NCI-H82 treated with DMSO at 0.1 percent for 48 hours (cell line): ENCODE measurements around the gene IL36B.
A peak's percentile ranks its signal among the peaks of the same experiment; 100 is the strongest.
"Not testable (repeated sequence)": the region's sequence is repeated elsewhere in the genome, so short reads cannot be mapped to it uniquely, and the experiment has no call there.

Experiments
- DNase-seq: peaks from one replicate; lab custom pipeline; 2025; ENCODE audit not compliant: unreplicated experiment; lab: John Stamatoyannopoulos, UW

The IL36B gene

DNA sequence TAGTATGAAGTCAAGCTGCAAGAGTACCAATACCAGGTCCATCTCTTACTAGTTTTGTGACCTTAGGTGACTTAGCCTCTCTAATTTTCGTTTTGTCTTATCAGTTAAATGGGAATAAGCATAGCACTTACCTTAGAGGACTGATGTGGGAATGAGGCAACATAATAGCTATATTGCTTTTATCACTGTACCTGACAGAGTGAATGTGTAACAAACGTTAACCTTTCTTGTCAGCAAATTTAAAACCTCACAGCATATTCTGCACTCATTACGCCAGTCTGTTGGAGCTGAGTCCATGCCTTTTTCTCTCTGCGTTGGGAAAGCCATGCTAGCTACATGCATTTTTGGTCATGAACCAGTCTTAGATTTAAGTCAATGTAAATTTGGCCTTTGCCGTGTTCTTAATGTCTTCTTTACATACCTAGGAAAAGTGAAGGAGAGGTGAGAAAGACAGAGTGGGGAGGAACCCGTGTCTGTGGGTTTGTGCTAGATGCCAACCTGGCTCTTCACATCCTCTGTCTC is at the start of gene IL36B:
Gene IL36B (minus strand): TSS at position 472 of the 522 bp plus-strand sequence.
- DNase-seq: no peak

DNA sequence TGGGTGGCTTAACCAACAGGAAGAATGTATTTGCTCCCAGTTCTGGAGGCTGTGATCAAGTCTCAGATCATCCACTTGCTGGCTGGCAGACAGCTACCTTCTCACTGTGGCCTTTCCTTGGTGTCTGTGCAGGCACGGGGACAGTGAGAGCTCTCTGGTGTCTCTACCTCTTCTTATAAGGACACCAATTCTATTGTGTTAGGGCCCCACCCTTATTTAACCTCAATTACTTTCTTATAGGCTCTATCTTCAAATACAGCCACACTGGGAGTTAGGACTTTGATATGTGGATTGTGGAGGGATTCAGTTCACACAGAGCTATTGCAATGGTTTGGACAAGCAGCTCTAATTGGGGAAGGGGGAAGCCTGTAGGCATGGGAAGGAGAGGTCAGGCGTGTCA is 49.5 kb upstream of the IL36B start:
- DNase-seq: no peak

DNA sequence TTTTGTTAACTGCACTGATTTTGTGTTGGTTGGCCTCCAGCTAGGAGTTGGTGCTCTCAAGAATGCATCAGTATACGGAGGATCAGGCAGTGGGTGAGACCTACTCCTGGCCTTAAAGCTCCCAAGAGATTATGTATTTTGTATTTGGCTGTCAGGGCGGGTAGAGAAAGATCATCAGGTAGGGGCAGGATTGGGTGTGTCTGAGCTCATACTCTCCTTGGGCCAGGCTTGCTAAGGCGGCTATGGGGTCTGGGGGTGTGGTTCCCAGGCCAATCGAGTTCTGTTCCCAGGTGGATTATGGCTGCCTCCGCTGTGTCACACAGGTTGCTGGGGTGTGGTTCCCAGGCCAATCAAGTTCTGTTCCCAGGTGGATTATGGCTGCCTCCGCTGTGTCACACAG is 45.9 kb upstream of the IL36B start:
- DNase-seq: no peak

DNA sequence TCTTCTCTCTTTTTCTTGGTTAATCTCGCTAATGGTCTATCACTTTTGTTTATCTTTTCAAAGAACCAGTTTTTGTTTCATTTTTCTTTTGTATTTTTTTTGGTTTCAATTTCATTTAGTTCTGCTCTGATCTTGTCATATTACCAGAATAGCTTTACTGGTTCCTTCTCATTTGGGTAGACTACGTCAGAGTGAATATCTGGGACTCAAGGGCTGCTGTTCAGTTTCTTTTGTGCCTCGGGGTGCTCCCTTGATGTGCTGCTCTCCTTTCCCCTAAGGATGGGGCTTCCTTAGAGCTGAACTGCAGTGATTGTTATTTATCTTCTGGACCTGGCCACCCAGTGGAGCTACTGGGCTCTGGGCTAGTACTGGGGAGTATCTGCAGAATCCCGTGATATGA is 45.4 kb upstream of the IL36B start:
- no peak for DNase-seq

DNA sequence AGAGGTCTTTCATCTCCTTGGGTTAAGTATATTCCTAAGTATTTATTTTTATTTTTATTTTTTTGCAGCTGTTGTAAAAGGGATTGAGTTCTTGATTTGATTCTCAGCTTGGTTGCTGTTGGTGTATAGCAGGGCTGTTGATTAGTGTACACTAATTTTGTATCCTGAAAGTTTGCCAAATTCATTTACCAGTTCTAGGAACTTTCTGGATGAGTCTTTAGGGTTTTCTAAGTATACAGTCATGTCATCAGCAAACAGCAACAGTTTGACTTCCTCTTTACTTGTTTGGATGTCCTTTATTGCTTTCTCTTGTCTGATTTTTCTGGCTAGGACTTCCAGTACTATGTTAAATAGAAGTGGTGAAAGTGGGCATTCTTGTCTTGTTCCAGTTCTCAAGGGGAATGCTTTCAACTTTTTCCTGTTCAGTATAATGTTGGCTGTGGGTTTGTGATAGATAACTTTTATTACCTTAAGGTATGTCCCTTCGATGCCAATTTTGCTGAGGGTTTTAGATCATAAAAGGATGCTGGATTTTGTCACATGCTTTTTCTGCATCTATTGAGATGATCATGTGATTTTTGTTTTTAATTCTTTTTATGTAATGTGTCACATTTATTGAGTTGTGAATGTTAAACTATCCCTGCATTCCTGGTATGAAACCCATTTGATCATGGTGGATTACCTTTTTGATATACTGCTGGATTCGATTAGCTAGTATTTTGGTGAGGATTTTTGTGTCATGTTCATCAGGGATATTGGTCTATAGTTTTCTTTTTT is 44.4 kb upstream of the IL36B start:
- not testable (repeated sequence) for DNase-seq

DNA sequence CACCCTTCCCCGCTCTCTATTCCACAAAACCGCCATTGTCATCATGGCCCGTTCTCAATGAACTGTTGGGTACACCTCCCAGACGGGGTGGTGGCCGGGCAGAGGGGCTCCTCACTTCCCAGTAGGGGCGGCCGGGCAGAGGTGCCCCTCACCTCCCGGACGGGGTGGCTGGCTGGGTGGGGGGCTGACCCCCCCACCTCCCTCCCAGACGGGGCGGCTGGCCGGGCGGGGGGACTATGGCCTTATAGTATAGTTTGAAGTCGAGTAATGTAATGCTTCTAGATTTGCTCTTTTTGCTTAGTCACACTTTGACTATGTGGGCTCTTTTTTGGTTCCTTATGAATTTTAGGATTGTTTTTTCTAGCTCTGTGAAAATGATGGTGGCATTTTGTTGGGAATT is 43.6 kb upstream of the IL36B start:
- not testable (repeated sequence) for DNase-seq

DNA sequence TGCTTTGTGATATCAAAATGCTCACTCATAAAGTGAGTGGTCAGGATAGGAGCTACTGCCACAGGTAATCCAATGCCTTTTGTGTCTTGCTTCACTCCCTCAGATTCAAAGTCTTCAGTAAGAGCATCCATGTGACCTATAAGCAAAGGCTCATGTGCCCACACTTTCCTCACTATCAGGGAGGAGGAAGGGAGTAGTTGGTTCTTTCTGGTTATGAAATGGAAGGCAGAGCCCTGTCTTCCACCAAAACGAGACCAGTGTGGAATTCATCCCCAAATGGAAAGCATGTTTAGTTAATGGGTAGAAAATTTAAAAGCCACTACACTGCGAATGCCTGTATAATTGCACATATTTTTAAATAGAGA is 40.9 kb upstream of the IL36B start:
- DNase-seq: no peak

DNA sequence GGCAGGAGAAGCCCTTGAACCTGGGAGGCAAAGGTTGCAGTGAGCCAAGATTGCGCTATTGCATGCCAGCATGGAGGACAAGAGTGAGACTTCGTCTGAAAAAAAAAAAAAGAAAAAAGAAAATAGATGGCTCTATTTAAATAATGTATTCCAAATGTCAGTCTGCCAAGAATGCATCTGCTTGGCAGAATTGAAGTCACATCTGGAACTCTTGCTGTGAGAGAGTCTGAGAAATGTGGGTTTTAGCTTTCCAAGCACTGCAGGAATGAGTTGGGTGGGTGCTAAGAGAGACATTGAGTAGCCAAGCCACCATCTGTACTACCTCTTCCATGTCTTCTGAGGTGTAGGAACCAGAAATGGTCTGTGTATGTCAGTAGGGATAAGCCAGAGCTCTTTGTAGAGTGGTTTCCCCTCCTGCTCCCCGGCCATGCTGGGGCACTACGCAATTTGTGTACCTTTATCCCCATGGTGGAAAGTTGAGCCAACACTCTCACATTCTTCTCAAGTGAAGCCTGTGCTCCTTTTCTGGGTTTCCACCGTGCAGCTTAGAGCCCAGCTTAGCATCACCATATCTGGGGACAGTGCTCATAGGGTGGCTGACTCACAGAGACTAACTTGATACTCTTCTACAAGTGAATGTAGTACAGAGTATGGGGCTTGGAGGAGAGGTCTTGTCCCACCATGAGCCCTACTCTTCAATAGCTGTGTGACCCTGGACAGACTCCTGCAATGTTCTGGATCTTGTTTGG is 40.4 kb upstream of the IL36B start:
- DNase-seq: no peak

DNA sequence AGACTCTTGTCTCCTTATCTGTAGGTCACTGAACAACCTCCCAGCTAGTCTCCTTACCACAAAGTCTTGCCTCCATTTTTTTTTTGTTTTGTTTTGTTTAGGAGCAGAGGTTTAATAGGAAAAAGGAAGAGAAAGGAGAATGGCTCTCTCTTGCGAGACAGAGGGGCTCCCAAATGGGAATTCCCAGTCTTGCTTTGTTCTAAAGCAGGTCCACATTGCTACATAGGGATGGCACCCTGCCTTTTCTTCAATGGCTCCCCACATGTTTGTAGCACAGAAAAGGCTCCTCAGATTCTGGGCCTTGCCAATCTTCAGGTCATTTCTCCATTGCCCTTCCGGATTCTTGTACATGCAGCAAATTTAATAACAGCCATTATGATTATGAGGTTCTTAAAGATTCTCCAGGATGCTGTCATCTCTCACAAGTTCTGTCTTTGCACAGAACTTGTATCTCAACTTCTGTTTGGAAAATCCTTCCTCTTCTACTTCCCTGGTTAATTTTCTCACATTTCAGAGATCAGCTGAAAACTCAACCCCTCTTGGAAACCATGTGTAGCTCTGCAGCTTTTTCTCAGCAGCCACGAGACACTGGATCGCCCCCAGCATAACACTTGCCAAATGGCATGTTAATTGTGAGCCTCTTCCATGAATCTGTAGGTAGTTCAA is 38.7 kb upstream of the IL36B start:
- DNase-seq: no peak

DNA sequence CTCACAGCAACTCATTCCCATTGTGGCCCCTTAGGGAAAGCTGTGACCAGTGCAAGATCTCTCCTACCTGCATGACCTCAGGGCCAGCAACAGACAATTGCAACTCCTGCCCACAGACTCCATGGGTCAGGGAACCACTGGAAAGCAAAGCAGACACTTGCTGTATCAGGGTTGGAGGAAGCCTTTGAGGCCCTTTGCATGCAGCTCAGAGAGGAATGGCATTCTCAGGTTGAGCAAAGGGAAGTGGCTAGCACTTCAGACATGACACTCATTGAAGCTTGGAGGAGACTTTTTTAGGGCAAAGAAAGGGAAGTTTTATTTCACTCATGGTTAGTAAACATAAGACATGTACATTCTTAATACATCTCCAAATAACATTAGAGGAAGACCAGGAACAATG is 37.2 kb upstream of the IL36B start:
- DNase-seq: no peak

DNA sequence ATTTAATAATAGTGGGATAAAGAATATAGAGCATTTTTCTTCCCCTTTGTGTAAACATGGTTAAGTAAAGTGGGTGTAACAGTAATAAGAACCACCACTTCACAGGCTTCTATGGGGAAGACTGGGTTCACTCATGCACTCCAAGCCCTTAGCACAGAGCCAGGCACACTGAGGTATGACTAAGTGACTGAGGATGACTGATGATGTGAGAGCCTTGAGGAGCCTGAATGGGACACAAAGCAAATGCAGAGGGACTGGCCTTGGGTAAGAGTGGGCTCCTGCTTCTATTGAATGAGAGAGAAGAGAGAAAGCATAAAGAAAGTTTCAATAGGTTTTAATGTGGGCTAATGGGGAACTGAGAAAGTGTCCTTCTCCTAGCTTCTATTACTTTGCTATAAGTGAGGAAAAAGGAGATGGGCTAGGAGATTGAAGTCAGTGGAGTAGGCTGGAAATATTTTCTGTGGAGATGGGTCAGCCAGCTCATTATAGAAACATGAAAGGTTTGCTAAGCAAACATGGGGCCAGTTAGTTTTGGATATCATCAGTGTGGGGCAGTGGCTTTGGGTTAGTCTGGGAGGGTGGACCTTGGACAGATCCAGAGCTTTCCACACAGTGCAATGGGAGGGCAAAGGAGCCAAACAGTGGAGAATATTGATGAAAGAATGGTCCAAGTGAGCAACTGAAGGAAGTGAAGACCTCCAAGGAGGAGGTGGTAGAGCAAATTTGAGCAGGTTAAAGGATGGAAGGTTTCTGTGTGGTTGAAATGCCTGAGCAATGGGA is 35.7 kb upstream of the IL36B start:
- no peak for DNase-seq

DNA sequence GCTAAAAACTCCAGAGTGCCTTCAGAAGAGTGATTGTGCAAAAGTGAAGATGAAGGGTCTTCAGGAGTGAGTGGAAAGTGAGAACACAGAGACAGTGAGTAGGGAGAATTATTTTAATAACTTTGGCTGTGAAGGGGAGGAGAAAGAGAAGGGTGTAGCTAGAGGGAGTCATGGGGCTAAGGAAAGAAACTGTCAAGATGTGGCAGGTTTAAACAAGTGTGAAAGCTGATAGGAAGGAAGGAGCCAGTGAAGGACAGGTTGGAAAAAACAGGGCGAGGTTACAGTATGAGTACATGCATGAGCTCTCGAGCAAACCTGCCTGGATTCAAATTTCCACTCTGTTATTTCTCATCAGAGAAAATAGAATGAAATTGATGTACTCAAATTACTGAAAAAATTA is 32.9 kb upstream of the IL36B start:
- no peak for DNase-seq

DNA sequence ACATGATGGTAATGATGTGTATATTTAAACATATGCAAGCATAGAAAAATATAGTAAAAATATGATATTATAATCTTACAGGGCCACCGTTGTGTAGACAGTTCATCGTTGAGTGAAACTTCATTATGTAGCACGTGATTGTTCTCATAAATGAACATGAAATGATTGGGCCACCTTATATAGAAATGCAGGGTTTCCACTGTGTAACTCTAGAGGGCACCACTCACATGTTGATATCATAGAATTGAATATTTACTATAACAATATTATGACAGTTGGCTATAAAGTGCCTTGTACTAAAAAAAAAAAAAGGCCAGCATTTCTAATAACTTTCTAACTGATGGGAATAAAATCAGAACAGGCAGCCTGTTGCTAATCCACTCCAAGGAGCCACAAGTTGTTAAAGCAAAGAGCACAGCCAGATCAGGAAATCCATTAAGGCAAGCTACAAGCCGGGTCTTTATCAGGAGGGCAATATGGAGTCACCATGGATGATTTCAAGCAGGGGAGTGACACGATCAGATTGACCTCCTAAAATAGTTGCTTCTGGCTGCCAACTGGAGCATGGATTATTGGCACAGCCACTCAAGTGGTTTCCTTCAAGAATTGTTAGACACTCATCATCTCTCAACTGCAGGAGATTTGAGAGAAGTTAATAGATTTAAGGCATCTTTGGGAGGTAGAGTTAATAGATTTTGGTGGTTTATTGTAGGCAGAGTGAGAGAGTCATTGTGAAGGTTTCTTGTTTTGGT is 31.8 kb upstream of the IL36B start:
- no peak for DNase-seq

DNA sequence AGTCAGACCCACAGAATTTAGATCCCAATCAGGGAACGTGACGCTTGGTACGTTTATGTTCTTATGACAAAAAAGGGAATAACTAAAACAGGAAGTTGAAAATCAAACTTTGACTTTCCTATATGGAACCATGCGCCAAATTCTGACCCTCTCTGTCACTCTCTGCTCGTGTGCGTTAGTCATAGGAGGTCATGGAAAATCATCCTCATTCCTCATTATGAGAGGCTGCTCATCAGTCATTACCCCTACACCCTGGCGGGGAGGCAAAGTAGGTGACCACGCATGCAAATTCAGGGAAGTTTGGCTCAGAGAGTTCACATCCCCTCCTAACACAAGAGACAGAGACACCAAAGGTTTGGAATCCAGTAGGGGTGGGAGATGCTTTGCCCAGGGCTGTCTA is 30.6 kb upstream of the IL36B start:
- DNase-seq: no peak

DNA sequence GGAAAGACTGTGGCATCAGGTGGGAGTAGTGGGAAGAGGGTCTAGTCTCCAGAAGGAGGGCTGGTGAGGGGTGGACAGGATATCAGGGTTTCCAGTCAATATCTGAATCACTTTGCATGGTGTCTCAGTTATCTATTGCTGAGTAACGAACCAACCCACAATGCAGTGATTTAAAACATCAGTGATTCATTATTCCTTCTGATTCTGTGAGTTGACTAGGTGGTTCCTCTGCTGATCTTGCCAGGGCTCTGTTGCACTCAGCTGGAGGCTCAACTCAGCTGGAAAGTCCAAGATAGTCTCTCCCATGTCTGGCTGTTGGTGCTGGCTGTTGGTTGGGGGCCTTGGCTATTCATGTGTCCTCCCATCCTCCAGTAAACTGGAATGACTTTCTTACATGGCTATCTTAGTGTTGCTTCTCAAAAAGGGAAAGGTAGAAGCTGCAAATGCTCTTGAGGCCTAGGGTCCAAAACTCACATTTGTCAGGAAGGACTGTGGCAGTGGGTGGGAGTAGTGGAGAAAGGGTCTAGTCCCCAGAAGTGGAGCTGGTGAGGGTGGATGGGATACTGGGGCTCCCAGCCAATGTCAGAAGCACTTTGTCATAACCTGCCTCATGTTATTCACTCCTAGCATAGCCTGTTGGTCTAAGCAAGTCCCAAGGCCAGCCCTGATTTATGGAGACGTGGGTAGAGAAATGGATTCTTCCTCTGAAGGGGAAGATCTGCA is 29.0 kb upstream of the IL36B start:
- DNase-seq: no peak

DNA sequence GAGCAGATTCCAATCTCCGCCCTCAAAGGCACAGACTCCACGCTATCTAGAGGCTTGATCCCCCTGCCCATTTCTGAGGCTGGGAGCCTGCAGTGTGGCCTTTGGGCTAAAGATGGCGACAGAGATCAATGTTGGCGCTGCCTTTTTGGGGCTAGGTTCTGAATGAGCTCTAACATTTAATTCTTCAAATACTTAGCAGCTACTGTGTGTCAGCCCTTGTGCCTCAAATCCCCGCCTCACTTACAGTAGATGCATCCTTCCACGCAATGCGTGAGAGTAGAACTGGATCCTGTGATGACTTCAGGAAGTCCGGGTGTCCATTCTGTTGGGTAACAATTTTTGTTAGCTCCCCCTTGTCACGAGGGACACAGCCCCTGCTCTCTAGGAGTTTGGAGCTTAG is 27.5 kb upstream of the IL36B start:
- DNase-seq: peak; percentile 36

DNA sequence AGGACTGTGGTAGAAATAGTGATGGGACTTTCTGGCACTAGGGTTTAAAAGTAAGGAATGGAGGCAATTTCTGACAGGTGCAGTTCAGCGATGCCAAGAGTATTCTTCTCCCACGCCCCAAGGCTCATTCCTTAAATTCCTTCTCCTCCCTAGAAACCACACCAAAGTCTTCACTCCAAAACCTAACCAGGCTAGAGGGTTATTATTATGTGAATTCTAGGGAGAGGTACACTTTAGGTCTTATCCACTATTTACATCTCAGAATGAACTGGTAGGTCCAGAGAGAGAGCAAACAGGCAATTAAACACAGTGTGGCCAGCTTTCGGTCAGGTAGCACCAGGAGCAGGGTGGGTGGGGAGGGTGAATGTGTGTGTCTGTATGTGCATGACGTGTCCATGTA is 26.5 kb upstream of the IL36B start:
- DNase-seq: no peak

DNA sequence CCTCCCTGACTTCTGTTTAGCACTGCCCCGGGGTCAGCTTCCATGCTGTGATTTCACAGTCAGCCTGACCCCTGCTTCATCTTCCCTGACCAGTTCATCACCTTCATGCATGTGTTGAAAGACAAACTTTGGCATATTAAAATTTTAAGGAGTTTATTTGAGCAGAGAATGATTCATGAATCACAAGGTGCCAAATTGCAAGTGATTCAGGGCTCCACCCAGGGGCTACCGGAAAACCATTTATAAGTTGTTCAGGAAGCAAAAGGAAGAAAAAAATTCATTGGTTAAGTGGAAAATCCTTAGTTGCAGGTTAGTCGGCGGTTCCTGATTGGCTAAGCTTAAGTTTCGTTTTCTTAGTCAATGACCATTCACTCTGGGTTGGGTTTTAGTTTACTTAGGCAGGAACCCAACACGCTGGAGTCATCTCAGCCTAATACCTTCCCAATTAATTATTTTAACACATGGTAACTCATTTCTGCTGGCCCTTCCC is 25.7 kb upstream of the IL36B start:
- DNase-seq: no peak

DNA sequence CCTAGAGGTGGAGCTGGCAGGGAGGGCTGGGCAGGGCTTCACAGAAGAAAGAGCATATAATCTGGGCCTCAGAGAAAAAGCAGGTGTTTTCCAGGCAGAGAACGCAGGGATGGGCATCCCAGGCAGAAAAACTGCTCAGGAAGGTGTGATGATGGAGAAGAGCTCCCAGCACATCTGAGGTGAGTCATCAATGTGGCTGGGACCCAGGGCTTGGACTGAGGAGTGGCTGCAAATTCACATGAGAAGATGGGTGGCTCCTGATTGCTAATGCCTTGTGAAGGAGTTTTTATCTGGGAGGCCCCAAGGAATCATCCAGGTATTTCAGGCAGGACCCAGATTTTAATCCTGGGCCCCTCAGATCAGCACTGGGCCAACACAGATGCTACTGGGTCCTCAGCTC is 25.3 kb upstream of the IL36B start:
- no peak for DNase-seq
